PC-3 (cell line): Measurements from ENCODE around the gene STYXL2. TPM values are rescaled to one million over a fixed set of nuclear protein-coding genes. Genes with fewer than 3 reads are reported as not detected.

Source experiments
- ATAC-seq: fragments of 200-7000 bp; cut with Tn5 transposase; 2 replicates; pipeline ENCODE4 v1.9.1; 2020; ENCODE audit warnings: mild to moderate bottlenecking, moderate library complexity
- BruUV-seq: library from RNA; stranded (reverse); fragments of 400-500 nt; replicated peaks from 2 replicates; lab custom pipeline; 2021; lab: Mats Ljungman, UMichigan
- CTCF ChIA-PET: fragments of 300-600 bp; sonication (Branson Sonifier 250); formaldehyde crosslinking; loops from one replicate; lab custom pipeline; 2022; ENCODE audit warnings: antibody characterized with exemption; lab: Charles Lee
- POLR2A ChIA-PET: fragments of 300-600 bp; sonication (Branson Sonifier 250); formaldehyde crosslinking; loops from one replicate; lab custom pipeline; 2022; ENCODE audit warnings: antibody characterized with exemption; ENCODE audit not compliant: unreplicated experiment; lab: Charles Lee
- DNase-seq: peaks from one replicate; pipeline ENCODE4 v3.0.0-alpha.2; 2015
- H2AFZ ChIP-seq: fragments of 300-600 bp; sonication (generic); 2 replicates; pipeline ENCODE4 v1.6.0; 2016; ENCODE audit warnings: antibody characterized with exemption, low read length
- H3F3A ChIP-seq: fragments of 300-600 bp; sonication (generic); one replicate; pipeline ENCODE4 v1.6.0; 2017; ENCODE audit warnings: antibody characterized with exemption, low read length, control low read depth, mild to moderate bottlenecking; ENCODE audit not compliant: unreplicated experiment
- H3K27ac ChIP-seq: fragments of 300-600 bp; sonication (generic); 2 replicates; pipeline ENCODE4 v1.5.1; 2016; ENCODE audit warnings: mild to moderate bottlenecking, low read length
- H3K27me3 ChIP-seq: fragments of 300-600 bp; sonication (generic); 2 replicates; pipeline ENCODE4 v1.6.1; 2016; ENCODE audit warnings: low read length, mixed read lengths
- H3K36me3 ChIP-seq: fragments of 300-600 bp; sonication (generic); 2 replicates; pipeline ENCODE4 v1.6.1; 2016; ENCODE audit warnings: low read depth, mixed run types, low read length, mixed read lengths
- H3K4me1 ChIP-seq: fragments of 300-600 bp; sonication (generic); 2 replicates; pipeline ENCODE4 v1.5.1; 2016; ENCODE audit warnings: low read length; ENCODE audit not compliant: insufficient read depth
- H3K4me2 ChIP-seq: fragments of 300-600 bp; sonication (generic); 2 replicates; pipeline ENCODE4 v1.6.0; 2016; ENCODE audit warnings: low read length
- H3K4me3 ChIP-seq: fragments of 300-600 bp; sonication (generic); 2 replicates; pipeline ENCODE4 v1.5.1; 2016; ENCODE audit warnings: mild to moderate bottlenecking, low read length, mixed read lengths
- H3K79me2 ChIP-seq: fragments of 300-600 bp; sonication (generic); 2 replicates; pipeline ENCODE4 v1.6.1; 2017; ENCODE audit warnings: low read length, mixed read lengths
- H3K9ac ChIP-seq: fragments of 300-600 bp; sonication (generic); 2 replicates; pipeline ENCODE4 v1.6.0; 2016; ENCODE audit warnings: mild to moderate bottlenecking, low read length
- H3K9me2 ChIP-seq: fragments of 300-600 bp; sonication (generic); replicated peaks from 2 replicates; pipeline ENCODE4 v1.6.1; 2016; ENCODE audit warnings: mixed run types, low read length, mixed read lengths
- H3K9me3 ChIP-seq: fragments of 300-600 bp; sonication (generic); 2 replicates; pipeline ENCODE4 v1.6.1; 2016; ENCODE audit warnings: low read length, mixed read lengths
- H4K20me1 ChIP-seq: fragments of 300-600 bp; sonication (generic); 2 replicates; pipeline ENCODE4 v1.6.1; 2016; ENCODE audit warnings: low read length, mixed read lengths
- CTCF ChIP-seq: fragments of 300-600 bp; sonication (generic); conservative IDR thresholded peaks from 2 replicates; pipeline ENCODE4 v1.5.1; 2017; ENCODE audit warnings: antibody characterized with exemption, low read depth, mild to moderate bottlenecking, low read length
- EZH2 ChIP-seq: fragments of 300-600 bp; sonication (generic); IDR thresholded peaks from one replicate; pipeline ENCODE4 v1.6.1; 2017; ENCODE audit warnings: antibody characterized with exemption, mild to moderate bottlenecking, low read length; ENCODE audit not compliant: unreplicated experiment
- EZH2phosphoT487 ChIP-seq: fragments of 300-600 bp; sonication (generic); IDR thresholded peaks from 2 replicates; pipeline ENCODE4 v1.6.1; 2018; ENCODE audit warnings: mild to moderate bottlenecking, antibody characterized with exemption, low read length, borderline replicate concordance
- intact Hi-C: fragments of 100-400 bp; cut with micrococcal nuclease; formaldehyde crosslinking; loops from 2 replicates; pipeline ENCODE4 v1.9.0; 2023
- total RNA-seq: library from RNA; depleted of rRNA; stranded (reverse); fragments of >200 nt; gene quantifications from 2 replicates; pipeline ENCODE4 v1.2.3, GENCODE V29; 2014

STYXL2 gene
- total RNA-seq, 1 experiment from 2014 or later: not detected

- intact Hi-C loops: no loop called here
- no peaks in the 10 kb centered on the region for H4K20me1 ChIP-seq
- no peaks in the 10 kb centered on the region for H3F3A ChIP-seq
- no peaks in the 10 kb centered on the region for H3K27me3 ChIP-seq
- no peak overlapping the region for H3K4me3 ChIP-seq
- H3K79me2 ChIP-seq: no peaks in the 10 kb centered on the region
- no TSS peak for BruUV-seq
- ChIA-PET POLR2A (no interaction called here), CTCF (no interaction called here)
- no peak for DNase-seq
- H3K4me2 ChIP-seq: no peak overlapping the region
- no peaks in the 10 kb centered on the region for H3K9me2 ChIP-seq
- H3K27ac ChIP-seq: no peak overlapping the region
- H2AFZ ChIP-seq: no peak overlapping the region
- no peak for TF ChIP-seq EZH2phosphoT487
- TF ChIP-seq CTCF: no peak
- TF ChIP-seq EZH2: no peak
- no peak for ATAC-seq
- no peaks in the 10 kb centered on the region for H3K9me3 ChIP-seq
- H3K4me1 ChIP-seq: peaks cover 9% of the 10 kb centered on the region
- H3K9ac ChIP-seq: no peak overlapping the region
- H3K36me3 ChIP-seq: no peaks in the 10 kb centered on the region
Measured at GRCh38 chr1:167136806-167137205, 42.9 kb downstream of the STYXL2 start.

GRCh38 chr1:167137332-167137781, 43.5 kb downstream of the STYXL2 start:
- CTCF ChIA-PET: no interaction called here
- Histone ChIP-seq H3K9ac (no peak overlapping the region), H3K9me2 (no peaks in the 10 kb centered on the region), H3K9me3 (no peaks in the 10 kb centered on the region), H3K27me3 (no peaks in the 10 kb centered on the region), H3K36me3 (no peaks in the 10 kb centered on the region), H3K4me3 (no peak overlapping the region), H3K4me1 (peaks cover 9% of the 10 kb centered on the region), H3K27ac (no peak overlapping the region), H3F3A (no peaks in the 10 kb centered on the region), H2AFZ (no peak overlapping the region), H3K79me2 (no peaks in the 10 kb centered on the region), H4K20me1 (no peaks in the 10 kb centered on the region), H3K4me2 (no peak overlapping the region)
- POLR2A ChIA-PET: no interaction called here
- TF ChIP-seq EZH2phosphoT487 (no peak), CTCF (no peak), EZH2 (no peak)
- no peak for DNase-seq
- intact Hi-C loops: no loop called here
- no peak for ATAC-seq
- BruUV-seq: no TSS peak

- ChIA-PET CTCF (interaction anchor here (0.7 kb wide), 1 partner anchor 70 kb away, joined by 4 read pairs; no protein-coding TSS in a partner anchor), POLR2A (no interaction called here)
Measured at GRCh38 chr1:167137793-167138510, 44.1 kb downstream of the STYXL2 start.

More at GRCh38 chr1:167137793-167138510, 44.1 kb downstream of the STYXL2 start:
- intact Hi-C loops: no loop called here
- Histone ChIP-seq H3K27me3 (no peaks in the 10 kb centered on the region), H3K9me2 (no peaks in the 10 kb centered on the region), H3K36me3 (no peaks in the 10 kb centered on the region), H3F3A (no peaks in the 10 kb centered on the region), H3K27ac (no peak overlapping the region), H4K20me1 (no peaks in the 10 kb centered on the region), H3K9me3 (no peaks in the 10 kb centered on the region), H3K79me2 (no peaks in the 10 kb centered on the region), H3K9ac (no peak overlapping the region), H3K4me3 (no peak overlapping the region), H2AFZ (no peak overlapping the region), H3K4me1 (peaks cover 9% of the 10 kb centered on the region), H3K4me2 (no peak overlapping the region)
- BruUV-seq: no TSS peak
- no peak for DNase-seq
- ATAC-seq: no peak
- TF ChIP-seq EZH2 (no peak), EZH2phosphoT487 (no peak), CTCF (no peak)
